Measurements from ENCODE around the gene SYTL4.
A peak's percentile ranks its signal among the peaks of the same experiment; 100 is the strongest.

SYTL4 gene

GRCh38 chrX:100662170-100662569, 69.8 kb downstream of the SYTL4 start:
- FAIRE-seq (no peak), DNase-seq (ENCODE audit: insufficient read length, low spot score) (no peak)

GRCh38 chrX:100659431-100660137, 72.3 kb downstream of the SYTL4 start:
- FAIRE-seq (peak; percentile 6), DNase-seq (ENCODE audit: insufficient read length, low spot score) (no peak)
- TF ChIP-seq CTCF (IDR thresholded peaks at IDR 0.05; ENCODE audit: insufficient read depth, missing control alignments) = no peak

More at GRCh38 chrX:100662170-100662569, 69.8 kb downstream of the SYTL4 start:
- TF ChIP-seq CTCF (IDR thresholded peaks at IDR 0.05; ENCODE audit: insufficient read depth, missing control alignments) = no peak

- no peak for DNase-seq (ENCODE audit: insufficient read length, low spot score)
- no peak for TF ChIP-seq CTCF (IDR thresholded peaks at IDR 0.05; ENCODE audit: insufficient read depth, missing control alignments)
- FAIRE-seq = no peak
Measured at GRCh38 chrX:100658941-100659381, 73.0 kb downstream of the SYTL4 start.

GRCh38 chrX:100654261-100654660, 77.7 kb downstream of the SYTL4 start:
- TF ChIP-seq CTCF (IDR thresholded peaks at IDR 0.05; ENCODE audit: insufficient read depth, missing control alignments) = peak; percentile 13
- DNase-seq (ENCODE audit: insufficient read length, low spot score) = no peak
- FAIRE-seq = no peak

GRCh38 chrX:100652266-100652665, 79.7 kb downstream of the SYTL4 start:
- FAIRE-seq (no peak), DNase-seq (ENCODE audit: insufficient read length, low spot score) (no peak)
- no peak for TF ChIP-seq CTCF (IDR thresholded peaks at IDR 0.05; ENCODE audit: insufficient read depth, missing control alignments)

- DNase-seq (ENCODE audit: insufficient read length, low spot score) = no peak
- FAIRE-seq = no peak
- no peak for TF ChIP-seq CTCF (IDR thresholded peaks at IDR 0.05; ENCODE audit: insufficient read depth, missing control alignments)
Measured at GRCh38 chrX:100650841-100651240, 81.1 kb downstream of the SYTL4 start.

GRCh38 chrX:100649550-100650356, 82.2 kb downstream of the SYTL4 start:
- no peak for DNase-seq (ENCODE audit: insufficient read length, low spot score)
- no peak for FAIRE-seq
- no peak for TF ChIP-seq CTCF (IDR thresholded peaks at IDR 0.05; ENCODE audit: insufficient read depth, missing control alignments)

Data from D721Med (cell line).